GM12878 (cell line): ENCODE data around the gene COBLL1.

ENCODE experiments used
- CHD4 ChIP-seq: fragments of 200-600 bp; sonication (generic); IDR thresholded peaks from 2 replicates; pipeline ENCODE4 v1.6.1; 2016; ENCODE audit warnings: mild to moderate bottlenecking
- POLR2AphosphoS5 ChIP-seq: IDR thresholded peaks from 2 replicates; pipeline ENCODE4 v1.6.1; 2011; ENCODE audit warnings: mild to moderate bottlenecking, low read length, inconsistent platforms
- RCOR1 ChIP-seq: conservative IDR thresholded peaks from 2 replicates; pipeline ENCODE4 v1.6.1; 2012; ENCODE audit warnings: low read depth, low read length, improper control_type of control experiment
- TAF1 ChIP-seq: IDR thresholded peaks from 2 replicates; pipeline ENCODE4 v1.6.1; 2011; ENCODE audit warnings: mild to moderate bottlenecking, low read depth, low read length, borderline replicate concordance
- TCF3 ChIP-seq: IDR thresholded peaks from 2 replicates; pipeline ENCODE4 v1.6.1; 2012; ENCODE audit warnings: low read depth, mild to moderate bottlenecking, low read length, borderline replicate concordance; ENCODE audit not compliant: insufficient read depth
- TF ChIP-seq, protein P1 (sequence below): IDR thresholded peaks from 2 replicates; pipeline ENCODE4 v1.6.1; 2012; ENCODE audit warnings: low read depth, low read length, improper control_type of control experiment

DNA sequence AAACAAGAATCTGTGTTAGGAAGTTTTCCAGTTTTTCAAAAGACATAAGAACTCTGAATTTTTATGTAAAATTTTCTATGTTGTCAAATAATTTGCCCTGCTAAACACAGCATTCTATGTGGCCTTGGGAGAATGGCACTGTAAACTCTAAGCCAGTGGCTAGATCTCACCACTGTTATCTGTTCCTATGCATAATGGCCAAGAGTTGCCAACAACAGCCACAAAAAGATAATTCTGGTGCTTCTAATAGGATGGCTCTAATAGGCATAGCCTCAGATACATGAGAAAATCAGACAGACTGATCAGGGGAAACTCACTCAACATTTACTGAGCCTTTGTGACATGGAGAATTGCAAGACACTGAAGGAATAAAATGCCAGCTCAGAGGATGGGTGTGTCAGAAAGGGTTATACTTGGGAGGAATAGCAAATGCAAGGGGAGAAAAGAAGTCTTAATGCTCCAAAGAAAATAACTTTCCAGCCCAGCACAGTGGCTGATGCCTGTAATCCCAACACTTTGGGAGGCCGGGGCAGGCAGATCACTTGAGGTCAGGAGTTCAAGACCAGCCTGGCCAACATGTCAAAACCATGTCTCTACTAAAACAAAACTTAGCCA is 63.7 kb downstream of the COBLL1 start:
- TF ChIP-seq CHD4 (no peak), RCOR1 (no peak), TCF3 (no peak), TAF1 (no peak), POLR2AphosphoS5 (no peak)
- TF ChIP-seq, protein P1, sequence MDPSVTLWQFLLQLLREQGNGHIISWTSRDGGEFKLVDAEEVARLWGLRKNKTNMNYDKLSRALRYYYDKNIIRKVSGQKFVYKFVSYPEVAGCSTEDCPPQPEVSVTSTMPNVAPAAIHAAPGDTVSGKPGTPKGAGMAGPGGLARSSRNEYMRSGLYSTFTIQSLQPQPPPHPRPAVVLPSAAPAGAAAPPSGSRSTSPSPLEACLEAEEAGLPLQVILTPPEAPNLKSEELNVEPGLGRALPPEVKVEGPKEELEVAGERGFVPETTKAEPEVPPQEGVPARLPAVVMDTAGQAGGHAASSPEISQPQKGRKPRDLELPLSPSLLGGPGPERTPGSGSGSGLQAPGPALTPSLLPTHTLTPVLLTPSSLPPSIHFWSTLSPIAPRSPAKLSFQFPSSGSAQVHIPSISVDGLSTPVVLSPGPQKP = no peak
